Esophagus muscularis mucosa (tissue), 4 donors: ENCODE data around the gene ARHGEF39. TPM values are rescaled to one million over a fixed set of nuclear protein-coding genes. Genes with fewer than 3 reads are reported as not detected.

ENCODE experiments used
- DNase-seq: peaks from one replicate; pipeline ENCODE4 v3.0.0-alpha.2; 2017; ENCODE audit errors: extremely low spot score
- H3K27ac ChIP-seq, 4 donors: fragments of 200-600 bp; sonication (generic); replicated peaks in 1 of 4; 1 replicate in 3 of 4; 2 replicates in 1 of 4; pipeline ENCODE4 v1.5.1; 2016 to 2019; ENCODE audit warnings: mild to moderate bottlenecking in 1 of 4
- H3K27me3 ChIP-seq, 4 donors: fragments of 200-600 bp; sonication (generic); one replicate each; pipeline versions ENCODE4 v1.5.1 to v1.6.0; 2016 to 2019
- H3K36me3 ChIP-seq, 4 donors: fragments of 200-600 bp; sonication (generic); one replicate each; pipeline ENCODE4 v1.5.1; 2016 to 2019
- H3K4me1 ChIP-seq, 4 donors: fragments of 200-600 bp; sonication (generic); one replicate each; pipeline ENCODE4 v1.5.1; 2016 to 2019
- H3K4me3 ChIP-seq, 4 donors: fragments of 200-600 bp; sonication (generic); 1 replicate in 2 of 4; 2 replicates in 2 of 4; pipeline ENCODE4 v1.5.1; 2016 to 2019; ENCODE audit warnings: mild to moderate bottlenecking in 4 of 4, moderate library complexity in 1 of 4
- H3K9me3 ChIP-seq, 4 donors: fragments of 200-600 bp; sonication (generic); 1 replicate in 3 of 4; 2 replicates in 1 of 4; pipeline ENCODE4 v1.5.1; 2016 to 2019
- CTCF ChIP-seq, 3 experiments: fragments of 200-600 bp in 2 of 3; fragments of 450-650 bp in 1 of 3; sonication (generic) in 2 of 3; IDR thresholded peaks; one replicate each; pipeline ENCODE4 v1.5.1; 2017 to 2019; ENCODE audit warnings: antibody characterized with exemption in 3 of 3, mild to moderate bottlenecking in 2 of 3, moderate library complexity in 1 of 3
- EP300 ChIP-seq: sonication (generic); formaldehyde crosslinking; IDR thresholded peaks from one replicate; pipeline ENCODE4 v1.6.1; 2017; ENCODE audit warnings: antibody characterized with exemption
- POLR2A ChIP-seq: fragments of 450-650 bp; IDR thresholded peaks from one replicate; pipeline ENCODE4 v1.6.1; 2017; ENCODE audit warnings: antibody characterized with exemption, moderate library complexity, mild to moderate bottlenecking, low read depth
- POLR2AphosphoS5 ChIP-seq, 2 donors: sonication (generic); formaldehyde crosslinking; IDR thresholded peaks; one replicate each; pipeline ENCODE4 v1.6.1; 2017; ENCODE audit warnings: antibody characterized with exemption in 2 of 2
- WGBS: methylation state at CpG from one replicate; pipeline ENCODE4 v1.1.5; 2018; 5-methylcytosine and 5-hydroxymethylcytosine counted together
- intact Hi-C: fragments of 100-400 bp; cut with DNase I; formaldehyde crosslinking; loops from one replicate; pipeline ENCODE4 v1.15.1; 2023
- total RNA-seq, 4 donors: library from RNA; depleted of rRNA; stranded (reverse); fragments of >200 nt; gene quantifications; one replicate each; pipeline versions ENCODE4 v1.1.0 to v1.2.1, GENCODE V29; 2016

ARHGEF39 gene
- total RNA-seq, 4 donors from 2014 or later, result 1.3 to 3.3 (median 1.7) TPM

- H3K27me3 ChIP-seq, result no peaks in the 10 kb centered on the region
- H3K9me3 ChIP-seq, result no peaks in the 10 kb centered on the region
- intact Hi-C loops, result no loop called here
- H3K36me3 ChIP-seq, result peaks cover 100% of the 10 kb centered on the region in 4 donors
- 93% methylated on average over 15 of the region's 26 CpGs for WGBS
- peaks cover 0 to 25% (median 1%) of the 10 kb centered on the region in 4 donors for H3K4me1 ChIP-seq
- peak overlapping the region; percentile 69 to 98 (median 96) for H3K27ac ChIP-seq
- no peak overlapping the region for H3K4me3 ChIP-seq
- TF ChIP-seq EP300 (no peak), POLR2AphosphoS5 (IDR thresholded peaks at IDR 0.05) (peak in 1 of 2 donors; percentile 10), CTCF (IDR thresholded peaks at IDR 0.05) (no peak)
- no peak for DNase-seq
Measured at GRCh38 chr9:35703906-35704672, 39.1 kb upstream of the ARHGEF39 start.

DNA sequence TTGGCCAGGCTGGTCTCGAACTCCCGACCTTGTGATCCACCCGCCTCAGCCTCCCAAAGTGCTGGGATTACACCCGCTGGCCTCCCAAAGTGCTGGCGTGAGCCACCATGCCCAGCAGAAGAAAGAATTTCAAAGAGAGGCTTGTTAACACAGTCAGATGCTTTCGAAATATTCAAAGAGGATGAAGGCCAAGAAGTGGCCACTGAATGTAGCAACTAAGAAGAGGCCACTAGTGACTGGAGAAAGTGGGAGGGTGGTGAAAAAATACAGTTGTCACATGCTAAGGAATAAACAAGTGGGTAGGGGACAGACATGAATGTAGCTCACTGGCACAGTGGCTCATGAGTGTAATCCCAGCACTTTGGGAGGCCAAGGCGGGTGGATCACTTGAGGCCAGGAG lies 37.7 kb upstream of the ARHGEF39 start:
- intact Hi-C loops, result no loop called here
- peak overlapping the region; percentile 69 to 98 (median 96) for H3K27ac ChIP-seq

DNA sequence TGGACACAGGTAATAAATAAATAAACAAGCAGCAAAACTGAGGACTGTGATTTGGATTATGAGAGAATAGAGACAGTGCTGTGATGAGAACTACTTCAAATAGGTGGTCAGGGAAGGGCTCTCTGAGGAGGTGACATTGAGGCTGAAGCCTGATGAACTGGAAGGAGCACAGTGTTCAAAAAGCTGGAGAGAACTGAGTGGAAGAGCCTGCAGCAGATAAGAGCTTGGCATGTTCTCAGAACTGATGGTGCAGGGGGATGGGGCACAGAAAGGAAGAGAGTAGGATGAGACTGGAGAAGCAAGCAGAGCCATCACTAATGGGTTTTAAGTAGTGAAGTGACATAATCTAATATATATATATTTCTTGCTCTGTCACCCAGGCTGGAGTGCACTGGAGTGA lies 35.9 kb upstream of the ARHGEF39 start:
- H3K27me3 ChIP-seq, result no peaks in the 10 kb centered on the region
- peaks cover 91 to 100% (median 97%) of the 10 kb centered on the region in 4 donors for H3K36me3 ChIP-seq
- peaks cover 0 to 56% (median 32%) of the 10 kb centered on the region in 4 donors for H3K4me1 ChIP-seq
- H3K27ac ChIP-seq, result peak overlapping the region; percentile 95 to 98 (median 96)
- no peaks in the 10 kb centered on the region for H3K9me3 ChIP-seq
- no peak overlapping the region for H3K4me3 ChIP-seq
- TF ChIP-seq CTCF (IDR thresholded peaks at IDR 0.05), result no peak
- DNase-seq, result no peak
- intact Hi-C loops, result no loop called here

More for the DNA sequence above, 37.7 kb upstream of the ARHGEF39 start:
- TF ChIP-seq POLR2A, result no peak
- no peak for TF ChIP-seq POLR2AphosphoS5 (IDR thresholded peaks at IDR 0.05)
- TF ChIP-seq CTCF (IDR thresholded peaks at IDR 0.05), result no peak
- no peak for TF ChIP-seq EP300
- peaks cover 0 to 39% (median 14%) of the 10 kb centered on the region in 4 donors for H3K4me1 ChIP-seq
- peaks cover 100% of the 10 kb centered on the region in 4 donors for H3K36me3 ChIP-seq
- no peak for DNase-seq
- no peaks in the 10 kb centered on the region for H3K27me3 ChIP-seq
- no peaks in the 10 kb centered on the region for H3K9me3 ChIP-seq
- WGBS, result 96% methylated on average over 7 of the region's 7 CpGs
- H3K4me3 ChIP-seq, result no peak overlapping the region

- peaks cover 0 to 65% (median 41%) of the 10 kb centered on the region in 4 donors for H3K4me1 ChIP-seq
- H3K36me3 ChIP-seq, result peaks cover 82 to 97% (median 93%) of the 10 kb centered on the region in 4 donors
- DNase-seq, result no peak
Measured at GRCh38 chr9:35700031-35700430, 35.0 kb upstream of the ARHGEF39 start.

More at GRCh38 chr9:35700031-35700430, 35.0 kb upstream of the ARHGEF39 start:
- TF ChIP-seq CTCF (IDR thresholded peaks at IDR 0.05) (no peak), POLR2A (no peak), EP300 (no peak), POLR2AphosphoS5 (IDR thresholded peaks at IDR 0.05) (no peak)
- Histone ChIP-seq H3K27me3 (no peaks in the 10 kb centered on the region), H3K4me3 (no peak overlapping the region), H3K27ac (peak overlapping the region; percentile 95 to 98 (median 96)), H3K9me3 (no peaks in the 10 kb centered on the region)
- intact Hi-C loops, result no loop called here
- 86% methylated on average over 11 of the region's 11 CpGs for WGBS
